ENCODE measurements around the gene NIPSNAP2. TPM values are rescaled to one million over a fixed set of nuclear protein-coding genes. Genes with fewer than 3 reads are reported as not detected.

Gene NIPSNAP2
- total RNA-seq, 1 experiment from 2014 or later: 62.4 TPM

- TF ChIP-seq EGR1 (IDR thresholded peaks at IDR 0.05; ENCODE audit: low read depth): no peak
Measured at GRCh38 chr7:56033671-56034432, 69.5 kb downstream of the NIPSNAP2 start (continued).

GRCh38 chr7:56040730-56041129, 76.3 kb downstream of the NIPSNAP2 start:
- H3K79me2 ChIP-seq (ENCODE audit: insufficient read depth, low read length): peaks cover 25% of the 10 kb centered on the region
- no peaks in the 10 kb centered on the region for H3K9me3 ChIP-seq (ENCODE audit: control insufficient read depth in 1 of 2, insufficient read depth in 1 of 2, low read depth in 1 of 2, low read length in 2 of 2)
- peaks cover 0 to 6% of the 10 kb centered on the region in 2 experiments; a peak in 3 of 4 replicates for H3K36me3 ChIP-seq (ENCODE audit: control insufficient read depth in 1 of 2, insufficient read depth in 2 of 2, low read length in 2 of 2)
- ChIA-PET POLR2A (no interaction called here), RAD21 (ENCODE audit: low non-redundant PET in 1 of 2, low total read pairs in 2 of 2, uncharacterized antibody in 2 of 2, unreplicated experiment in 2 of 2) (no interaction called here), CTCF (no interaction called here)
- no peaks in the 10 kb centered on the region for H3K9me2 ChIP-seq (ENCODE audit: insufficient read depth)
- TF ChIP-seq POLR2A (IDR thresholded peaks at IDR 0.05; ENCODE audit: borderline replicate concordance, extremely low read depth, insufficient read depth, insufficient read length) (no peak), EGR1 (IDR thresholded peaks at IDR 0.05; ENCODE audit: low read depth) (no peak), JUND (IDR thresholded peaks at IDR 0.05) (no peak), ATF3 (IDR thresholded peaks at IDR 0.05) (no peak), ELF1 (IDR thresholded peaks at IDR 0.05; ENCODE audit: borderline replicate concordance, low read depth) (no peak), ZFX (IDR thresholded peaks at IDR 0.05) (no peak), EZH2 (IDR thresholded peaks at IDR 0.05) (no peak), MAX (IDR thresholded peaks at IDR 0.05) (no peak), CEBPB (IDR thresholded peaks at IDR 0.05; ENCODE audit: low read depth) (no peak), CTCF (IDR thresholded peaks at IDR 0.05 in 2 of 3, conservative IDR thresholded peaks at IDR 0.05 in 1 of 3; ENCODE audit: borderline replicate concordance in 1 of 3, insufficient read depth in 1 of 3, low read depth in 2 of 3, low read length in 2 of 3) (no peak), SP1 (IDR thresholded peaks at IDR 0.05; ENCODE audit: low read depth) (no peak), RAD21 (IDR thresholded peaks at IDR 0.05; ENCODE audit: low read depth) (no peak), REST (IDR thresholded peaks at IDR 0.05; ENCODE audit: low read depth) (no peak), POLR2AphosphoS5 (IDR thresholded peaks at IDR 0.05; ENCODE audit: low read depth, low read length) (no peak), FOSL1 (IDR thresholded peaks at IDR 0.05; ENCODE audit: low read depth) (no peak), EZH2phosphoT487 (IDR thresholded peaks at IDR 0.05; ENCODE audit: borderline replicate concordance) (no peak), ZNF274 (IDR thresholded peaks at IDR 0.05; ENCODE audit: low read depth, low read length) (no peak), CBX3 (IDR thresholded peaks at IDR 0.05; ENCODE audit: low read depth) (no peak), SIN3A (IDR thresholded peaks at IDR 0.05; ENCODE audit: low read depth) (no peak), YY1 (IDR thresholded peaks at IDR 0.05; ENCODE audit: extremely low read depth, insufficient replicate concordance, low read depth, low read length) (no peak)
- no TSS peak for BruUV-seq (replicated peaks)
- no peak overlapping the region for H3K4me2 ChIP-seq (ENCODE audit: low read length)
- no peak overlapping the region; the same call in 1 of the 2 replicates for H3K9ac ChIP-seq (ENCODE audit: low read length)
- intact Hi-C loops (cut with micrococcal nuclease): no loop called here
- no peaks in the 10 kb centered on the region for H3K4me1 ChIP-seq (ENCODE audit: control insufficient read depth in 1 of 2, insufficient read depth in 2 of 2, low read length in 2 of 2)
- no peak overlapping the region for H2AFZ ChIP-seq (ENCODE audit: low read depth, low read length, poor library complexity, severe bottlenecking)
- no peaks in the 10 kb centered on the region for H3K27me3 ChIP-seq (ENCODE audit: insufficient read depth, low read length)
- no peak for ATAC-seq
- no peak for DNase-seq (ENCODE audit: low read depth, low spot score)
- H3K27ac ChIP-seq (ENCODE audit: low read depth, low read length): no peak overlapping the region
- no peaks in the 10 kb centered on the region for H4K20me1 ChIP-seq (ENCODE audit: insufficient read depth)
- H3K4me3 ChIP-seq (replicated peaks in 1 of 2; ENCODE audit: low read depth in 1 of 2, low read length in 2 of 2): no peak overlapping the region

Measured in HCT116 (cell line).